HG03280 (cell line): ENCODE data around the gene TRIP10.
"Not testable (repeated sequence)": the region's sequence is repeated elsewhere in the genome, so short reads cannot be mapped to it uniquely, and the experiment has no call there.

Source experiments
- ATAC-seq: cut with Tn5 transposase; IDR thresholded peaks from one replicate; pipeline ENCODE4 v1.9.1; 2021; ENCODE audit warnings: mild to moderate bottlenecking, moderate library complexity; ENCODE audit not compliant: unreplicated experiment

Gene TRIP10

DNA sequence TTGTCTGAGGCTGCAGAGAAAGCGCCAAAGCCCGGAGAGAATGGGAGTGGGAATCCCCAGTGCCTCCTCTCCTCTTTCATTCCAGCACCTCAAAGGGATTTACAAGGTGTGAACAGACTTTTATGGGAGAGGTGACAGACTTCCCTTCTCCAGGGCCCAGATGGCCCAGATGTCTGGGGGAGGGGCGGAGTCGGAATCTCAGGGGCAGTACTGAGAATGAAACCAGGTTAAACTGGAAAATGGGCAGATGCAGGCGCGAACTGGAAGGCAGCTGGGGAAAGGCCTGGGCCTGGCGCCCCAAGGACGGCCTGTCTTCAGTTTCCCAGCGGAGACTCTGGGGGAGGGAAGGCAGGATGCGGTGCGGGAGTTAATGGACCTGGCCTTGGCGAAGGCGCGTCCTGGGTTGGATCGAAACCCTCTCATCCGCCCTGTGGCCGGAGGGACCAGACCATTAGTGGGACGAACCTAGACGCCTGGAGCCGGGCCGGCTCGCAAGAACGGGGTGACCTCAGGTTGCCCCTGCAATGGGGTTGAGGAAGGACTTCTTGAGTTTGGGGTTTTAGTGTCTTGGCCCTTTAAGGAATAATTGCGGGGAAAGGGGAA is 592 bp upstream of the TRIP10 start:
- no peak for ATAC-seq

DNA sequence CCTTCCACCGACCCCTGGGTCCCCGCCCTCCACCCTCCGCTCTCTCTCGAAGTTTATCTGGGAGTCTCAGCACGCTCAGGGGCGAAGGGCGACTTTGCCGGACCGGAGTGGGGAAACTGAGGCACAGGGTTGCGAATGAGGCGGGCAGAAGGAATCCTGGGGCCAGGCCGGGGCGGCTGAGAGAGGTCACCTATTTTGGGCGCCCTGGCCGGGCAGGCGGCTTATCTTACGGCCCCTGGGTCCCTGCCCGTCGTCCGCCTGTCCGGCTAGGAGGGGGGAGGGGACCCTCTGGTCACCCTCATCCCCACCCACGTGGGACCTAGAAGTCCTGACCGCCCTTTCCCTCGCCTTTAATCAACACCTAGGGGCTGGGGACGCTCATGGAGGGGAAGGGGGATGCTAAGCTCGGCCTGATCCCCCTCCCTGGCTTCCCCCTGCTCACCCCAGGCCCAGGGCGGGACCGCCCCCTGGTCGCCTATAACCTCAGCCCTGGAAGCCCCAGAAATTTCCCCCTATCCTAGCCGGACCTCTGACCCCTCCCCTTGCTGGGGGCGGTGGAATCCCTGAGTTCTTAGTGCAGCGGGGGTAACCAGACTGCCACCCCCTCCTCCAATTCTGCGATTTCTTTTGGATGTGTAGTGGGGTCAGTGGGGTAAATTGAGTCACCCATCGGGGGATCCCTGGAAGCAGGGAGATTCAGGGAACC is 556 bp downstream of the TRIP10 start:
- no peak for ATAC-seq

DNA sequence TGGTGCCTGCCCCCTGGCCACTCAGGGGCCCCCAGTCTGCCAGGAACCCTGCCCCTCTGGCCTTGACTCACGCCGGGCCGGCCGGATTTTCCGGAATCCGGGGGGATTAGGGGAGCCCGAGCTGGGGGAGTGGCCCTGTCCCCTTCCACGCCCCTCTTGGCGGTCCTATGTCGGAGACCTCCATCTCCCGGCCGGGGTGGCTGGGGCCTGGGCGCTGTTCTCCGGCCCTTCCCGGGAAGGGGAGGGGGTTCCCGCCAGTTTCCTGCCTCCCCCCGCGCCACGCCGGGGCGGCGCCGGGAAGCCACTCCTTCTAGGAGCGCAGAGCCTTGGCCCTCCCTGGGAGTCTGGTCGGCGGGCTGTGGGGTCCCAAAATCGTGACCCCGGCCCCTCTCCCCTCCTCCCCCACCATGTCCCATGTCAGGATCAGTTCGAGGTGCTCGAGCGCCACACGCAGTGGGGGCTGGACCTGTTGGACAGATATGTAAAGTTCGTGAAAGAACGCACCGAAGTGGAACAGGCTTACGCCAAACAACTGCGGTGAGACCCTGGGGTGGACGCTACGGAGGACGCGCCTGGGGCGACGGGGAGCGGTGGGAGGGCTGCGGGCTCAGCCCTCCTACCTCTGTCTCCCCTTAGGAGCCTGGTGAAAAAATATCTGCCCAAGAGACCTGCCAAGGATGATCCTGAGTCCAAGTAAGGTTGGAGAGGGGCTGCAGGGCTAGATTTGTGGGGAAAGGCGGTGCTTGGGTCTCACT is 1.3 kb downstream of the TRIP10 start:
- no peak for ATAC-seq

DNA sequence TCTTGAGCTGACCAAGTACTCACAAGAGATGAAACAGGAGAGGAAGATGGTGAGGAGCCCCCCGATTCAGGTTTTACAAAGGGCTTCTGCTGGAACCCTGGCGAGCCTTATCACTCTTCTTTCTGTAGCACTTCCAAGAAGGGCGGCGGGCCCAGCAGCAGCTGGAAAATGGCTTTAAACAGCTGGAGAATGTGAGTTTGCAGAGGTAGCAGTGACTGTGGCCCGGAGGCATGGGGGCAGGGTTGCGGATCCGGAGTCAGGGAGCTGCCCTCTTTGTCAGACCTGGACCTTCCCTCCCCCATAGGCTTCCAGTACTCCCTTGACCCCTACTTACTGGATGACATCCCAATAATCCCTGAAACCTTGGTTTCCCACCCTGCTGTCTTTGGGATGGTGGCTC is 3.6 kb downstream of the TRIP10 start:
- no peak for ATAC-seq

DNA sequence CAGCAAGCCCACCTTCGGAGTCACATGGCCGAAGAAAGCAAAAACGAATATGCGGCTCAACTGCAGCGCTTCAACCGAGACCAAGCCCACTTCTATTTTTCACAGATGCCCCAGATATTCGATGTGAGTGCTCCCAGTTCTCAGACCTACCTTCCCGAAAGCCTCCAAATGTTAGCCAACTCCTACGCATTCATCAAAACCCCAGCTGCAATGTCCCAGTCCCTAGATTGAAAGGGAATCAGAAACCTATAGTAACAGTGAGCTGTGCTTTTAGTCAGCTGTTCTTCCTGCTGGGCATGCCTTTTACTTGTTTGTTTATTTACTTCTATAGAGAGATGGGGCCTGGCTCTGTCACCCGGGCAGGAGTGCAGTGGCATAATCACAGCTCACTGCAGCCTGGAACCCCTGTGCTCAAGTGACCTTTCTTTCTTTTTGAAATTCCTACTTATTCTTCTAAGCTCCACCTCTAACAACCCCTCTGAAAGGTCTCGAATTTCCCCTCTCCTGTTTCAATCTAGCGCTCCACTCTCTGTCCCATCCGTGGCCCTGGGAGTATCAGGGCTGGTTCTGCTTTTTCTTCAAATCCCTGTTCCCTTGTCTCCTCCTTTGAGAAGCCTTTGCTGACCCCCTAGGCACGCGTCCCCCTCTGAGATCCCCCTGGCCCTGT is 4.4 kb downstream of the TRIP10 start:
- ATAC-seq: no peak

DNA sequence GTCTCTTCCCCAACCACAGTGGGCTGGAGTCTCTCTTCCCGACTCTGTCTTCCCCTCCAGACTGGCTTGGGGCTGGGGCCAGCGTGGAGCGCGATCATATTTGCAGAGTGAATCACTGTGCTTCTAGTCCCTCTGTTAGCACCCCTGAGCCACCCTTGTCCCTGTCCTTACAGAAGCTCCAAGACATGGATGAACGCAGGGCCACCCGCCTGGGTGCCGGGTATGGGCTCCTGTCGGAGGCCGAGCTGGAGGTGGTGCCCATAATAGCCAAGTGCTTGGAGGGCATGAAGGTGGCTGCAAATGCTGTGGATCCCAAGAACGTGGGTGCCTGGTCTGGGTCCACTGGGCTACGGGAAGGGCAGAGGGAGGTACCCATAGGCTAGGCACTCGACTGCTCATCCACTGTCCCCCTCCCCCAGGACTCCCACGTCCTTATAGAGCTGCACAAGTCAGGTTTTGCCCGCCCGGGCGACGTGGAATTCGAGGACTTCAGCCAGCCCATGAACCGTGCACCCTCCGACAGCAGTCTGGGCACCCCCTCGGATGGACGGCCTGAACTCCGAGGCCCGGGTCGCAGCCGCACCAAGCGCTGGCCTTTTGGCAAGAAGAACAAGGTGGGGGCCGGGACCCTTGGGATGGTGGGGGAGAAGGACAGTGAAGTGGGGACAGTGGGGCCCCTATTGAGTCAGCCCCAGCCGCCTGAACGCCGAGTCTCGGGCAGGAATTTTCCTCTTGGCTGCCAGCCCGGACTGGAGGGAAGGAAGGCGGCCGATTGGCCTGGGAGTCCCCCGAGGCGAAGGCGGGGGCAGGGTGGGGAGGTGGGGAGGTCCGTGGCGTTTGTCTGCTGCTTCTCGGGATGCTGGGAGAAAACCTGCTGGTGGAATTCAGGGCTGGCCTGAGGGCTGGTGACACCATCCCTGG is 5.2 kb downstream of the TRIP10 start:
- ATAC-seq: no peak

DNA sequence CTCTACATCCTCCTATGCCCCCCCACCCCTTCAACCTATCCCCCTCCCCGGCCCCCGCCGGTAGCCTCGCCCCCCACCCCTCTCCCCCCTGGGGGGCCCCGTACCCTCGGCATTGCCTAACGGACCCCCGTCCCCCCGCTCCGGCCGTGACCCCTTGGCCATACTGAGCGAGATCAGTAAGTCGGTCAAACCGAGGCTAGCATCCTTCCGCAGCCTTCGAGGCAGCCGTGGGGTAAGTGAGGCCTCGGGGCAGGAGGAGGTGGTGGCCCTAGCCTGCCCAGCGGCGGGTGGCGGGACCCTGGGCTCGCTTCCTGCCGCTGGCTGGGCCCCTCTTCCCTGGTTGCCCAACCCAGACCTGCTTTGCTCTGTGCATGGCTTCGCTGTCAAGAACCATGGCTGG is 6.5 kb downstream of the TRIP10 start:
- ATAC-seq: no peak

DNA sequence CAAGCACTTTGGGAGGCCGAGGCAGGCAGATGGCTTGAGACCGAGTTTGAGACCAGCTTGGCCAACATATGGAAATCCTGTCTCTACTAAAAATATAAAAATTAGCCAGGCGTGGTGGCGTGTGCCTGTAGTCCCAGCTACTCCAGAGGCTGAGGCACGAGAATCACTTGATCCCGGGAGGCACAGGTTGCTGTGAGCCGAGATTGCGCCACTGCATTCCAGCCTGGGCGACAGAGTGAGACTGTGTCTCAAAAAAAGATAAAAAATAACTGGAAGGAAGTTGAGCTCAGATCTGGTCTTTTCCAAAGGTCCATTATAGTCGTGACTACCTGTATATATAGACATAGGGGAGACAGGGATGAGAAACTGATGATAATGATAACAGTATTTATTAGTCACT is 9.1 kb downstream of the TRIP10 start:
- ATAC-seq: not testable (repeated sequence)

DNA sequence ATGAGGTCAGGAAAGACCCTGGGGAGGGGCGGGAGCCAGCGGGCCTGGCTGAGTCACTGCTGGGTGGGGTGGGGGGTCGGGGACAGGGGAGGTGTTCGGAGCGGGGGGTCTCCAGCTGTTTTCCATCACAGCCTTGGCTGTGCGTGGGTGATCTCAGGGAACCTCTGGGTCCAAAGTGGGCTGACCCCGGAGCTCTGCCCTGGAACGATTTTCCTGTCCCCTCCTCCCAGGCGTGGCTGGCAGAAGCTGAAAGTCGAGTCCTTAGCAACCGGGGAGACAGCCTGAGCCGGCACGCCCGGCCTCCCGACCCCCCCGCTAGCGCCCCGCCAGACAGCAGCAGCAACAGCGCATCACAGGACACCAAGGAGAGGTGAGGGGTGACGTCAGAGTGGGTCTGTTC is 10.6 kb downstream of the TRIP10 start:
- ATAC-seq: no peak

DNA sequence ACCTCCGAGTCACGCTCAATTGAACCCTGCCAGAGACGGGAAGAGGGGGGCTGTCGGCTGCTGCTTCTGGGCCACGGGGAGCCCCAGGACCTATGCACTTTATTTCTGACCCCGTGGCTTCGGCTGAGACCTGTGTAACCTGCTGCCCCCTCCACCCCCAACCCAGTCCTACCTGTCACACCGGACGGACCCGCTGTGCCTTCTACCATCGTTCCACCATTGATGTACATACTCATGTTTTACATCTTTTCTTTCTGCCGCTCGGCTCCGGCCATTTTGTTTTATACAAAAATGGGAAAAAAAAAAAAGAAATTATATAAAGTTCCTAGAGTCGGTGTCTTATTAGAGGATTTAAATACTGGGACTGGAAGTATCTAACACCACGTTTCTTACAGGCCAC is 11.7 kb downstream of the TRIP10 start:
- ATAC-seq: no peak

DNA sequence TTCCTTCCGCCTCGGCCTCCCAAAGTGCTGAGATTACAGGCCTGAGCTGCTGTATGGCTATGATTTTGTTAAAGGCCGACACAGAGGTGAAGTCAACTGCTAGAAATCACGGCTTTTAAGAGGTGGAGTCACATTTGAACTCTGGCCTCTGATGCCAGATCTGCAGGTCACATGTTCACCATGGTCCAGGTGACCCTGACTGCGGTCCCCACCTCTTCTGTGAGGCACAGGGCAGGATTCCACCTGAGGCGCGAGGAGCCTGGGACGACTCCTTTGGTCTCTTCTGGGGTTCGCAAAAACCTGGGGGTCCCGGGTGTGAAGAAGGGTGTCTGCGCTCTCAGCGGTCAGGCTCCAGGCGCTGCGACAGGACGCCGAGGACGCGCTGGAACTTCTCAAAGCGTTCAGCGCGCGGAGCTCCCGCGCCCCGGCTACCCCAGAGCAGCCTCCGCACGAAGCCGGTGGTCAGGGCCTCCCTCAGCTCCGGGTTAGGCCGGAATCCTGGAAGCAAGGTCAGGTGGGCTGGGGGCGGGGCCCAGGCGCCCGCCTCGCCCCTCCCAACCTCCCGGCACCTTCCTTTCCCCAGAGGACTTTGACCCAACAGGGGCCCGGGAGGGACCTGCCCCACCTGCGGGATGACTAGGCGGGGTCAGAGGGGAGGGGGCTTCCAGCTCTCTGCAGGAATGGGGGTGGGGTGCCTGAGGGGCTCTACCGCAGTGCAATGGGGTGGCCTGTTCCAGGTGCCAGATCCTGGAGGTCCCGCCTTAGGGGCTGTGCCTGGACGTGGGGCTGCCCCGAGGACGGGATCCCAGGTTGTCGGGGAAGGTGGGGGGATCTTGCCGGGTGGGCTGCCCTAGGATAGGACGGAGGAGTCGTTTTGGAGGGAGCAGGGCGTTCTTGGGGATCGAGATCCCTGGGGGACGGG is 13.0 kb downstream of the TRIP10 start:
- ATAC-seq: no peak

DNA sequence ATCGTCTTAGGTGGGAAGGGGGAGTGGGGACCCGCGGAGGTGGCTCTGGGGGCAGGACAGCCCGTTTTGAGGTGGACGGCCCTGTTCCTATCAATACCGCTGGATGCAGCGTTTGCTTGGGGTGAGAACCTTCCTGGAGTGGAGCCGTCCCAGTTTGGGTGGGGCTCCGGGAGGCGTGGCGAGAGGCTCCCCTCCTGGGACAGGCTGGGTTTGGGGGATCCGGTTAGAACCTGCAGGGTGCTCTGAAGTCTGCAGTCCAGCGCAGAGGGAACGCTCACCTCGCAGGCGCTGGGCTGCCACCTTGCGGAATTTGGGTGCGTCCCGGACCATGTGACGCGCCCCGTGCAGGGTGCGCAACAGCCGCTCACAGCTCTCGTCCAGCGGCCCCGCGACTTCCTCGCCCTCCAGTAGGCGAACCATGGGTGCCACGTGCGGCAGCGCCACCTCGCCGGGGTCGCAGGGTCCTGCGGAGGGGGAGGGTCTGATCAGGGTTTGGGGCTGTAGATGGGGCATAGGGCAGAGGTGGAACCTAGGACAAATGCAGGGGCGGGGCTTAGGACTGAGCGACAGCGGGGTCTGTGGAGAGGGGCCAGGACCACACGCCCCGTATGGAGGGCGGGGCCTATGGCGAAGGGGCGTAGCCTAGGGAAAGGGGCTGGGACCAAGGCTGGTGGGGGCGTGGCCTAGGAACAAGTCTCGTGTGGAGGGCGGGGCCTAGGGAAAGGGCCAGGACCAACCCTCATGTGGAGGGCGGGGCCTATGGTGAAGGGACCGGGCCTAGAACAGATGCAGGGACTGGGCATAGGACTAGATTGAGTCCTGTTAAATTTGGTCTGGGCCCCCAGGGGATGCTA is 13.9 kb downstream of the TRIP10 start:
- peak; percentile 84 for ATAC-seq

DNA sequence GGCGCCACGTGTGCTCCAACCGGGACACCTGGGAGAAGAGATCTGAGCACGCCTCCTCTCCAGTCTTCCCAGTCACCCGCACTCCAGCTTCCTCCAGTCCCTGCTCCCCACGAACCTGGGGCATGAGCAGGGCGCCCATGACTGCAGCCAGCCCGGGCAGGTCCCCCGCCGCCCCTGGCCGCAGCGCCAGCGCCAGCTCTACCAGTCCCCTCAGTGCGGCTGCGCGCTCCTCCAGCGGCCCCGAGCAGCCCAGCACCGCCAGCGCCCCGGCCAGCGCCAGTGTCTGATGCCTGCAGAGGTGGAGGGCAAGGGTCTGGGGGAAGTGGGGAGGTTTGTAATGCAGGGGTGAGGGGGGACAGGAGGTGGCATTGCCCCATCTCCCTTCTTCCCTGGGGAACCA is 14.7 kb downstream of the TRIP10 start:
- no peak for ATAC-seq

DNA sequence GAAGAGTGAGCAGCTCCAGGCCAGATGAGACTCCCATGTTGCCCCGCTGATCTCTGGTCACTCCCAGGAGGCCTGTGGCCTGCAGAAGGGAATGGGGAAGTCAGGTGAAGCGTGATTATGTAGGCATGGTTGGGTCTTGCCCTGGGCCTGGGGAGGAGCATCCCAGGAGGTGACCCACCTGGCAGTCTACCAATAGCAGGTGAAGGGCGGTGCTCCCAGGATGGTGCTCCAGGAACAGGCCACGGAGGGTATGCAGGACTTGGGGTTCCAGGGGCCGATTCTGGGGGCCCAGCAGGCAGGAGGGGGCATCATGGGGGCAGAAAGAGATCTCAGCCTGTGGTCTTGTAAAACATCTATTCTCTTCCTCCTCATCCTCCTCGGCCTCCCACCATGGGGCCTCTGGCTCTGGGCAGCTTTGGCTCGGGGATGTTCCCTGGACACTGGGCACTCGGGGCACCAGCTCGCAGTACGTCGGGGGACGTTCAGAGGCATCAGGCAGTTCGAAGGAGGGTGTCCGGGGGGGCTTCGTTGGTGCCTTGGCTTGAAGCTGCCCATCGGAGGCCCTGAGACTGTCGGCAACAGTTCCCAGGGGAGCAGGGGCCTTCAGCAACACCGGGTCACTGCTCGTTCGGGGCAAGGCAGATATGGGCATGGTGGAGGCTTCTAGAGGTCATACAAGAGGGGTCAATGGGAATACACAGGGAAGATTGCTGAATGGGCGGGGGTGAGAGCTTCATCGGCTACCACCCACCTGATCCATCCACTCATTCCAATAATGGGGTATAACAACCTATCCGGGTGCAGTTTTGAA is 15.4 kb downstream of the TRIP10 start:
- no peak for ATAC-seq

DNA sequence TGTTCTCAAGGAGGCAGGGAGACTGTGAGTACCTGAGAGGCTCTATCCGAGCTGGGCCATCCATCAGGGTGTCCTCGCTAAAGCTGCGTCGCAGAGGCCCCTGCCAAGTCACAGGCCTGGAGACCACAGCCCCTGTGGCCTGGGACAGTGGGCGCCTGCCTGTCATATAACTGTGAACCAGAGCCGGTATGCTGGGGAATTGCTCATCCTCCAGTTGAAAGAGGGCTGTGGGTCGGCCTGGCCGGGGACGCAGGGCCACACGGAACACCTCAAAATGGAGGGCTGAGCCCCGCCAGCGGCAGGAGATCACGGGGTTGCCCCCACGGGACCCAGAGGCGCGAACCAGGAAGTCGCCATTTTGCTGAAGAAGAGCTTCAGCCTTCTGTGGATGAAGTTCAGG is 21.1 kb downstream of the TRIP10 start:
- ATAC-seq: no peak

DNA sequence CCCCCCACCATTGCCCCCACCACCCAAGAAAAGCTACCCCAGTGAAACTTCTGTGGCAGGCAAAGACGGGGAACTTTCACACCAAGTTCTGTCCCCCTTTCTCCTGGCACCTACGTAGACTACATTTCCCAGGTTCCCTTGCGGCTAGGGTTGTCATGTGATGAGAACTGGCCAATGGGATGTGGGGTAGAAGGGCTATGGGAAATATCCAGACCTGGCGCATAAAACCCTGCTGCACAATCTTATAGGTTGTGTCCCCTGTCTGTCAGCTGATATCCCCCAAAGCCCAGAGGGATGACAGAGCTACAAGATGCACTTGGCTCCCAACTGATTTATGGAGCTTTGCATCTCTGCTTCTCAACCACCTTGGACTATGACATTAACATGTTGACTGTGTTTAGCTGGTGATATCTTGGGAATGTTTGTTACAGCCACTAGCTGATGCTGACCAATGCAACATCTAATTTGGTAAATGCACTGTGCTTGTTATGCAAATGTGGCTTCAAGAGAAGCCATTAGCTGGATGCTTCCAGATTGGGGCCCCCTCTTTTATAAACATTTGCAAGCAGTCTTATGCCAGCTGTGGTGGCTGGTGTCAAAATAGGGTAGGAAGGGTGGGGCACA is 21.7 kb downstream of the TRIP10 start:
- ATAC-seq: no peak

DNA sequence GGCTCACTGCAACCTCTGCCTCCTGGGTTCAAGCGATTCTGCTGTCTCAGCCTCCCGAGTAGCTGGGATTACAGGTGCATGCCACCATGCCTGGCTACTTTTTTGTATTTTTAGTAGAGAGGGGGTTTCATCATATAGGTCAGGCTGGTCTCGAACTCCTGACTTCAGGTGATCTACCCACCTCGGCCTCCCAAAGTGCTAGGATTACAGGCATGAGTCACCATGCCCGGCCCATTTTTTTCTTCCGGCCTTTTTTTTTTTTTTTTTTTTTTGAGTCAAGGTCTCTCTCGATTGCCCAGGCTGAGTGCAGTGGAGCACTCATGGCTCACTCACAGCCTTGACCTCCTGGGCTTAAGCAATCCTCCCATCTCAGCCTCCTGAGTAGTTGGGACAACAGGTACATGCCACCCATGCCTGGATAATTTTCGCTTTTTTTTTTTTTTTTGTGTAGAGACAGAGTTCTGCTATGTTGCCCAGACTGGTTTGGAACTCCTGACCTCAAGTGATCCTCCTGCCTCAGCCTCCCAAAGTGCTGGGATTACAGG is 22.8 kb downstream of the TRIP10 start:
- ATAC-seq: not testable (repeated sequence)
